NCI-H774 (cell line): ENCODE data around the gene CEP162.
"Not testable (repeated sequence)": the region's sequence is repeated elsewhere in the genome, so short reads cannot be mapped to it uniquely, and the experiment has no call there.

Experiments
- DNase-seq: peaks from one replicate; lab custom pipeline; 2025; lab: John Stamatoyannopoulos, UW

Gene CEP162

GRCh38 chr6:84141521-84141920 is 85.9 kb downstream of the CEP162 start:
- DNase-seq, result no peak

- DNase-seq, result no peak
Measured at GRCh38 chr6:84139311-84139710, 88.1 kb downstream of the CEP162 start.

- DNase-seq, result no peak
Measured at GRCh38 chr6:84137989-84138575, 89.4 kb downstream of the CEP162 start.

GRCh38 chr6:84137051-84137375 is 90.4 kb downstream of the CEP162 start:
- no peak for DNase-seq

- DNase-seq, result no peak
Measured at GRCh38 chr6:84136364-84137050, 90.9 kb downstream of the CEP162 start.

GRCh38 chr6:84135291-84135690 is 92.2 kb downstream of the CEP162 start:
- DNase-seq, result no peak

- not testable (repeated sequence) for DNase-seq
Measured at GRCh38 chr6:84133385-84133784, 94.1 kb downstream of the CEP162 start.

- not testable (repeated sequence) for DNase-seq
Measured at GRCh38 chr6:84129588-84129987, 97.9 kb downstream of the CEP162 start.

GRCh38 chr6:84123186-84123585 is 104.3 kb downstream of the CEP162 start:
- DNase-seq, result no peak

- no peak for DNase-seq
Measured at GRCh38 chr6:84119277-84119676, 108.2 kb downstream of the CEP162 start.

GRCh38 chr6:84118191-84118590 is 109.3 kb downstream of the CEP162 start:
- no peak for DNase-seq

GRCh38 chr6:84114933-84115594 is 112.4 kb downstream of the CEP162 start:
- not testable (repeated sequence) for DNase-seq

GRCh38 chr6:84111351-84111750 is 116.1 kb downstream of the CEP162 start:
- not testable (repeated sequence) for DNase-seq

GRCh38 chr6:84107495-84107894 is 119.9 kb downstream of the CEP162 start:
- no peak for DNase-seq

GRCh38 chr6:84105215-84105924 is 122.1 kb downstream of the CEP162 start:
- not testable (repeated sequence) for DNase-seq

GRCh38 chr6:84103029-84103428 is 124.4 kb downstream of the CEP162 start:
- no peak for DNase-seq

- no peak for DNase-seq
Measured at GRCh38 chr6:84095156-84095555, 132.3 kb downstream of the CEP162 start.

GRCh38 chr6:84093441-84094435 is 133.7 kb downstream of the CEP162 start:
- no peak for DNase-seq

GRCh38 chr6:84089552-84089951 is 137.9 kb downstream of the CEP162 start:
- no peak for DNase-seq

- no peak for DNase-seq
Measured at GRCh38 chr6:84089081-84089480, 138.4 kb downstream of the CEP162 start.
